ENCODE results near the gene DEAF1.

Gene DEAF1

DNA sequence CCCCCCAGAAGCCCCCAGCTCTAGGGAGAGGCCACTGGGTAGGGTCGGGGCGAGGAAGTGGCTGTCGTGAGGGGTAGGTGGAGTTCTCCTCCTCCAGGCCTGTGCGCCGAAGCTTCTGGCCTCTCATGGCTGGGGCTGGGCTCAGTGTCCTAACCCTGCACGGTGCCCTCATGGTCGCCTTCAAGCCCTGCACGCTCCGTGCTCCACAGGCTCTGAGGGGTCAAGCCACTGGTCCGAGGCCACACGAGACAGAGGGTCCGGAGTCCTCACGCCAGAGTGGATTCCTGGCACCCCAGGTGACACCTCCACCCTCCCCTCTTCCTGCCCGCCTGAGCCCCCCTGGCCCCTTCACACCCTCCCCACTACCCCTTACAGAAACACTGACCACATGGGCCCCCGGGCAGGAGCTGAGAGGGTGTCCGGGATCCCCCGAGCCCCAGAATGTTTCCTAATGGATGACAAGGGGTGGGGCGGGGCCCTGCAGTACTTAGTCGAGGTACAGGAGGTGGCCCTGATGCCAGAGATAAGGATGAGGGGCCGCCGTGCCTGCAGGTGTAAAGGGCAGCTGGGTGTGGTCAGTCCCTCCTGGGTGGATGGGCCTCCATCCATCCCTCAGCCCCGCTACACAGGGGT, 69.3 kb downstream of the DEAF1 start:
- H3K27ac ChIP-seq, result no peak overlapping the region
- TF ChIP-seq, protein P1, sequence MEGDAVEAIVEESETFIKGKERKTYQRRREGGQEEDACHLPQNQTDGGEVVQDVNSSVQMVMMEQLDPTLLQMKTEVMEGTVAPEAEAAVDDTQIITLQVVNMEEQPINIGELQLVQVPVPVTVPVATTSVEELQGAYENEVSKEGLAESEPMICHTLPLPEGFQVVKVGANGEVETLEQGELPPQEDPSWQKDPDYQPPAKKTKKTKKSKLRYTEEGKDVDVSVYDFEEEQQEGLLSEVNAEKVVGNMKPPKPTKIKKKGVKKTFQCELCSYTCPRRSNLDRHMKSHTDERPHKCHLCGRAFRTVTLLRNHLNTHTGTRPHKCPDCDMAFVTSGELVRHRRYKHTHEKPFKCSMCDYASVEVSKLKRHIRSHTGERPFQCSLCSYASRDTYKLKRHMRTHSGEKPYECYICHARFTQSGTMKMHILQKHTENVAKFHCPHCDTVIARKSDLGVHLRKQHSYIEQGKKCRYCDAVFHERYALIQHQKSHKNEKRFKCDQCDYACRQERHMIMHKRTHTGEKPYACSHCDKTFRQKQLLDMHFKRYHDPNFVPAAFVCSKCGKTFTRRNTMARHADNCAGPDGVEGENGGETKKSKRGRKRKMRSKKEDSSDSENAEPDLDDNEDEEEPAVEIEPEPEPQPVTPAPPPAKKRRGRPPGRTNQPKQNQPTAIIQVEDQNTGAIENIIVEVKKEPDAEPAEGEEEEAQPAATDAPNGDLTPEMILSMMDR (IDR thresholded peaks at IDR 0.05), result no peak
- no peaks in the 10 kb centered on the region for H3K36me3 ChIP-seq (ENCODE audit: control insufficient read depth, insufficient read depth, low read length)
- H3K4me3 ChIP-seq (ENCODE audit: low read depth, low read length), result no peak overlapping the region
- no peak overlapping the region for H2AFZ ChIP-seq
- H3K27me3 ChIP-seq (ENCODE audit: control insufficient read depth, insufficient read depth, low read length), result no peaks in the 10 kb centered on the region
- H3K79me2 ChIP-seq, result no peaks in the 10 kb centered on the region
- H3K4me2 ChIP-seq (ENCODE audit: low read length), result no peak overlapping the region
- H3K9ac ChIP-seq, result no peak overlapping the region
- no peaks in the 10 kb centered on the region for H3K4me1 ChIP-seq
- no peaks in the 10 kb centered on the region for H3K9me3 ChIP-seq (ENCODE audit: control insufficient read depth, low read length)

GRCh38 chr11:624705-625635, 70.1 kb downstream of the DEAF1 start, which contains the start of gene CDHR5:
CDHR5 (minus strand) TSS chr11:624955; CDS start chr11:624902, 53 bp downstream.
- no peak within 1 kb of the TSS for H3K27ac ChIP-seq
- no peaks in the 10 kb centered on the region for H3K9me3 ChIP-seq (ENCODE audit: control insufficient read depth, low read length)
- no peak within 1 kb of the TSS for H3K9ac ChIP-seq
- no peak within 1 kb of the TSS for H3K4me2 ChIP-seq (ENCODE audit: low read length)
- H3K4me1 ChIP-seq, result no peaks in the 10 kb centered on the region
- H3K4me3 ChIP-seq (ENCODE audit: low read depth, low read length), result no peak within 1 kb of the TSS
- H3K27me3 ChIP-seq (ENCODE audit: control insufficient read depth, insufficient read depth, low read length), result no peaks in the 10 kb centered on the region
- no peaks in the 10 kb centered on the region for H3K36me3 ChIP-seq (ENCODE audit: control insufficient read depth, insufficient read depth, low read length)
- H2AFZ ChIP-seq, result no peak within 1 kb of the TSS
- TF ChIP-seq, protein P1 (IDR thresholded peaks at IDR 0.05), result no peak
- H3K79me2 ChIP-seq, result no peaks in the 10 kb centered on the region

DNA sequence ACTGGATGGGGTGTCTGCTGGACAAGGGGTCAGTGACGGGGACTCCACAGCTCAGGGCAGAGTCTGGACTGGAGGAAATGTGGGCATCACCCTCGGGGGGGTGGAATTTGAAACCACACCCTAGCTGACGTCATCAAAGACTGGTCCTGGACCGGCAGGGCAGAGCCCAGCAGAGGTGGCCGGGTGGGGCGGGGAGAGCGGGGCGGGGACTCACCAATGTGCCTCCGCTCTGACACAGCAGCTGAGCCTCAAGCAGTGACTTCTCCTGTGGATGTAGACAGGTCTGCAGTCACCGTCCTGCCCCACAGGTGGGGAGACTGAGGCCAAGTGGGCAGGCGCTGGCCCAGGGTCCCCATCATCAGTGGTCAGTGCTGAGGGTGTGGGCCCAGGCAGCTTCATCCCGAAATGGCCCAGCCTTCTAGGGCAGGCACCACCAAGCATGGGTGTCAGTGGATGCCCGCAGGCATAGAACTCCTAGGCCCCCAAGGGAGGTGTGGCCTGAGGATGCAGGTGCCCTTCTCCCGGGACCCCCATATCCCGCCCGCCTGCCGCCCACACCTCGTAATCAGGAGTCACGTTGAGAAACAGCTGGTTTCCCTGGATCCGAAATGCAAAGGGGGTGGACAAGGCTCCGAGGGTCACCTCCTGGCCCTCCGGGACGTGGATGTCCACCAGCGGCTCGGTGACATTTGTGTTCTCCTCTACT, 70.9 kb downstream of the DEAF1 start:
- H3K27ac ChIP-seq, result no peak overlapping the region
- no peak overlapping the region for H3K4me3 ChIP-seq (ENCODE audit: low read depth, low read length)
- no peaks in the 10 kb centered on the region for H3K36me3 ChIP-seq (ENCODE audit: control insufficient read depth, insufficient read depth, low read length)
- H3K79me2 ChIP-seq, result no peaks in the 10 kb centered on the region
- no peaks in the 10 kb centered on the region for H3K9me3 ChIP-seq (ENCODE audit: control insufficient read depth, low read length)
- H2AFZ ChIP-seq, result no peak overlapping the region
- H3K4me1 ChIP-seq, result no peaks in the 10 kb centered on the region
- no peak overlapping the region for H3K9ac ChIP-seq
- H3K4me2 ChIP-seq (ENCODE audit: low read length), result no peak overlapping the region
- no peaks in the 10 kb centered on the region for H3K27me3 ChIP-seq (ENCODE audit: control insufficient read depth, insufficient read depth, low read length)
- TF ChIP-seq, protein P1 (IDR thresholded peaks at IDR 0.05), result no peak

GRCh38 chr11:623349-623869, 71.6 kb downstream of the DEAF1 start:
- H3K4me2 ChIP-seq (ENCODE audit: low read length), result no peak overlapping the region
- TF ChIP-seq, protein P1 (IDR thresholded peaks at IDR 0.05), result no peak
- no peaks in the 10 kb centered on the region for H3K4me1 ChIP-seq
- no peaks in the 10 kb centered on the region for H3K36me3 ChIP-seq (ENCODE audit: control insufficient read depth, insufficient read depth, low read length)
- no peaks in the 10 kb centered on the region for H3K27me3 ChIP-seq (ENCODE audit: control insufficient read depth, insufficient read depth, low read length)
- no peaks in the 10 kb centered on the region for H3K79me2 ChIP-seq
- no peak overlapping the region for H3K9ac ChIP-seq
- H3K9me3 ChIP-seq (ENCODE audit: control insufficient read depth, low read length), result no peaks in the 10 kb centered on the region
- H2AFZ ChIP-seq, result no peak overlapping the region
- no peak overlapping the region for H3K27ac ChIP-seq
- H3K4me3 ChIP-seq (ENCODE audit: low read depth, low read length), result no peak overlapping the region

Data from parathyroid adenoma (tissue), 2 donors.